LHCN-M2 (cell line): Measurements from ENCODE around the gene SENP6. TPM values are rescaled to one million over a fixed set of nuclear protein-coding genes. Genes with fewer than 3 reads are reported as not detected.
A peak's percentile ranks its signal among the peaks of the same experiment; 100 is the strongest.
"Not testable (repeated sequence)": the region's sequence is repeated elsewhere in the genome, so short reads cannot be mapped to it uniquely, and the experiment has no call there.

Source experiments
- DNase-seq: peaks from one replicate; pipeline ENCODE4 v3.0.0-alpha.2; 2012; ENCODE audit warnings: low read depth
- total RNA-seq: library from RNA; depleted of rRNA; stranded (reverse); fragments of >200 nt; gene quantifications from 2 replicates; pipeline ENCODE4 v1.2.3, GENCODE V29; 2014

The SENP6 gene
- total RNA-seq, 1 experiment from 2014 or later = 53.2 TPM

DNA sequence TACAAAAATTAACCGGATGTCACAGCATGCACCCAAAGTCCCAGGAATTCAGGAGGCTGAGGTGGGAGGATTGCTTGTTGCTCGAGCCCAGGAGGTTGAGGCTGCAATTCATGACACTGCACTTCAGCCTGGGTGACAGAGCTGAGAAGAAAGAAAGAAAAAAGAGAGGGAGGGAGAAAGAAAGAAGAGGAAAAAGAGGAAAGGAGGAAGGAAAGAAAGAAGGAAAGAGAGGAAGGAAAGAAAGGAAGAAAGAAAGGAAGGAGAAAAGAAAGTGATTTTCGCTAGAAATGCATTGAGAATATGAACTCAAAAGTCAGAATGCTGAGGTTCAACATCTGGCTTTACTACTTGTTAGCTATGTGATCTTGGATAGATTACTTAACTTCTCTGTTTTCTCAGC is 6.6 kb downstream of the SENP6 start:
- DNase-seq = no peak

DNA sequence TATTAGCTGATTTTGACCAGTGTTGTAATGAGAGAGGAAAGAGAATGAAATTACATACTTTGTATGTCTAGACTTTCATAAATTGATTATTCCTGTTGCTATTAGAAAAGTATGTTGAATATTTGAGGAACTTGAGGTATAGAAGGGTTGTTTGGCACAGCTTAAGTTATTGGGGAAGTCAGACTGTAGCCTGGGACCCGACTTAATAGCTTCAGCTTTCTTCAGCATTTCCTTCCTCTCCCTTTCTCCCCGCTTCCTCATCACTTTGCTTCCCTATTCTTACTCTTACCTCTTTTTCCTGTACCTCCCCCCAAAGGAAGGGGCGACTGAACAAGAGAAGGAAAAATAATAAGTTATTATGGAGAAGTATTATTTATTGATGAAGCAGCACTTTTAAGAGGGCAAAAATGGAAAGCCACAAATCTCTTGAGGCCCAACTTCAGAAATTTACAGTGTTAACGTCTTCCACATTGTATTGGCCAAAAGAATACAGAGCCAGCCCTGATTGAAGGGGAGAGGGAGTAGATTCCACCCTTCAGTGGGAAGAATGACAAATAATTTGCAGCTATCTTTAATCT is 7.4 kb downstream of the SENP6 start:
- no peak for DNase-seq

DNA sequence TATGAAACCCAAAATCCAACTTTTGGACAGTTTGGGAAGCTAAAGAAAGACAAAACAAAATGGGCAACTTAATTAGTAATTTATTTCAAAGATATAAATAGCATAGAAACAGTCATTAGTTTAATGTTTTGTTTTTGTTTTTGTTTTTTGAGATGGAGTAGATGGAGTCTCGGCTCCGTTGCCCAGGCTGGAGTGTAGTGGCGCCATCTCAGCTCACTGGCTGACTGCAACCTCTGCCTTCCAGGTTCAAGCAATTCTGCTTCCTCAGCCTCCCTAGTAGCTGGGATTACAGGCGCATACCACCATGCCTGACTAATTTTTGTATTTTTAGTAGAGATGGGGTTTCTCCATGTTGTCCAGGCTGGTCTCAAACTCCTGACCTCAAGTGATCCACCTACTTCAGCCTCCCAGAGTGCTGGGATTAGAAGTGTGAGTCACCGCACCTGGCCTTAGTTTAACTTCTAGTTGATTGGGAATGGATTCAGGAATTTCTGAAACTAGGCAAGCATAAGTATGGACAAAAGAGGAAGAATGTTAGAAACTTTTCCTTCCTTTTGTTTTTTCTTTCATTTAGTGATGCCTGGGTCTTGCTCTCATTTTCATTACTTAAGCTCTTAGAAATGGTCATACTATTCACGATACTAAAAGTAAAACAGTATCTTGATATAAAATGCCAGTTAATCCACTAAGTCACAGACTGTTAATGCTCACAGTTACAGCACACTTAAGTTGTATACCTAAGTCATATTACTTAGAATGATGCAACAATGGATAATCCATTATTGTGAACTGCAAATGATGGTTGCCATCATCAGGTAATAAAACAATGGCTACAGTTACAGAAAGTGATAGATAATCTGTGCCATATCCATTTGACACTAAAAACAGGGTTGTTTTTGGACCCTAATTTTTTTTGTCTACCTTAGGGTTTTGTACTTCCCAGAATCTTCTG is 8.2 kb downstream of the SENP6 start:
- peak; percentile 50 for DNase-seq

DNA sequence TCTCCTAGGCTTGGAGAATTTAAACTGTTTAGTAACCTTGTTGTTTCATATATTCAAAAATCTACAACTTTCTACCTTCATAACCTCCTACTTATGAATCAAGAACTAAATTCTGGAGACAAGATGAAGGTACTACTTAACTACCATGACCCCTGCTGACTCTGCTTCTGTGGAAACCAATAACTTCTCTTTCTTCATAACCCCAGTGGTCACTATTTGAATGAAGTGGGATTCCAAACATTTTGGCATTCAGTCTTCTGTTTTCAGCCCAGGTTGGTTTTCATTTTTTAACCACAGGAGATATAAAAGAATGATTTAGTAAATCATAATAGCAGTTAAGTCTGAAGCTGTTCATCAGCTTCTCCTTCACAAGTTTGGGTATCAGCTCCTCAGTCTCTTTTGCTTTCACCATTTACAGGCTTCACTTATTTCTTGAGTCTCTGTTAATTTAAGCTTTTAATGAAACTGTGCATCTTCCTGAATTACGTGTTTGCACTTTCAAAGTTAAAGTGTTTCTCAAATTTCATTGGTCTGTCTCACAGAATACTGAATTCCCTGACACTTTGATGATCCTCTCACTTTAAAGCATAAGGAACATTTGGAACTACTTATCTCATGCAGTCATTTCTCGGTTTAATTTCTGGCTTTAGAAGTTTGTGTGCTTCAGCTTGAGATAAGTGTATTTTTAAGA is 9.5 kb downstream of the SENP6 start:
- no peak for DNase-seq

DNA sequence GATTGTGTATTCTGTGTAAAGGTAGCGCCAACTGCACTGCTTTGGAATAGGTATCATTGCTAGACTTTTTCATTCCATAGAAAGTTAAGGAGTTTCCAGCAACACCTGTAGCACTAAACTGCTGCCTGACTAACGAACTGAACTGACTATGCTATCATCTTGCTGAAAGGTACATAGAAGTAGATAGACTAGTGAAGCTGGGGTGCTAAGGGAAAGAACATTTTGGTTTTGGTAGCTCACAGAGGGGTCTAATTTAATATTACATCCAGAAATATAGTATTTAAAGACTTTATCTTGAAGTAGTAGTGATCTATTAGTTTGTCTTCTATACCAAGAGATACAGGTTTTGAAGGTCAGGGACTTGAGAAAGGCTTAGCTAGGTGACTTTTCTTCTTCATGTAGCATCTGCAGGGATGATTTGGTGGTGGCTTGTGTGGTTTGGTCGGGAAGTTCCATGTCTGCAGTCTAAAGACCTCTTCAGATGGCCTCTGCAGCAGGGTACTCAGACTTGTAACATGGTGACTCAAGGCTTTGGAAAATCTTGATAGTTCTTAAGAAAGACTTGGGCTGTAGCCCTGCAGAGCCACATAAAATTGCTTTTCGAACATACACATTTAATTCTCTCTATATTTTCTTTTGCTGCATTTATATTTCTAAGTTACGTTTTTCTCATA is 10.2 kb downstream of the SENP6 start:
- no peak for DNase-seq

DNA sequence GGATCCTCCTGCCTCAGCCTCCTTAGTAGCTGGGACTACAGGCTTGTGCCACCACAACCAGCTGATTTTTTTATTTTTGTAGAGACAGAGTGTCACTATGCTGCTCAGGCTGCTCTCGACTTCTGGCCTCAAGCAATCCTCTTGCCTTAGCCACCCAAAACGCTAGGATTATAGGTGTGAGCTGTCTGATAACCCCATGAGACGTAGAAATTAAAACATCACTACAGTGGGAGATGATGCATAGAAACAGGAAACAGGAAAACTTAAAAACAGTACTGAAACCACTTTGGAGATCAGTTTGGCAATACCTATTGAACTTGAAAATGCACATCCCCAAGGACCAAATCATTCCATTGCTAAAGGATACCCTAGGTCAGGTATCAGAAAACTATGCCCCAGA is 10.8 kb downstream of the SENP6 start:
- no peak for DNase-seq

DNA sequence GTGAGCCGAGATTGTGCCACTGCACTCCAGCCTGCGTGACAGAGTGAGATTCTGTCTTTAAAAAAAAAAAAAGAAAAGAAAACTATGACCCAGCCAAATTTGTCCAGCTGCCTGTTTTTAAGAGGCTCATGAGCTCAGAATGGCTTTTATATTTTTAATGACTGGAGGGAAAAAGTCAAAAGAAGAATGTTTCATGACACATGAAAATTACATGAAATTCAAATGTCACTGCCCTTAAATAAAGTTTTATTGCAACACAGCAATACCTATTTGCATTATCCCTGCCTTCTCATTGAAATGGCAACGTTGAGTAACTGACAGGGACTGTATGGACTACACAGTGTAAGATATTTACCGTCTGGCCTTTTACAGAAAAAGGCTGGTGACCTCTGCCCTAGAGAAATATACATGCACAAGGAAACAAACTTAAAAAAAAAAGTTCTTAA is 11.4 kb downstream of the SENP6 start:
- DNase-seq = no peak

DNA sequence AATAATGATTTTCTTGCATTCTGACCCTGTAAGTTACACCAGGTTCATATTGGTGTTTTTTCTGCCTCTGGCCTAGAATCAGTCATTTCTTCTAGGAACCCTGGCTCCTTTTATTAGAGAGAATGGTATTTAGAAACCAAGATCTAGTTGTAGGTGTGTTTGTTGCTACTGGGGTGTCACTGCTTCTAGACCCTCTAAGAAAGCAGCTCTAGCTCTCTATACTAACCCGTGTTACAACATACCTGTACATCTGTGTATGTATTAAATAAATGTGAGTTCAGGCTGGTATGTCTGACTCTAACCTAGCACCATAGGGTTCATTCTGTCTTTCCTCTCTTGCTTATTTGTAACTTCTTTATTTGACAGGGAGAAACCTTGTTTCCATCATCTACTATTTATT is 16.8 kb downstream of the SENP6 start:
- DNase-seq = no peak

DNA sequence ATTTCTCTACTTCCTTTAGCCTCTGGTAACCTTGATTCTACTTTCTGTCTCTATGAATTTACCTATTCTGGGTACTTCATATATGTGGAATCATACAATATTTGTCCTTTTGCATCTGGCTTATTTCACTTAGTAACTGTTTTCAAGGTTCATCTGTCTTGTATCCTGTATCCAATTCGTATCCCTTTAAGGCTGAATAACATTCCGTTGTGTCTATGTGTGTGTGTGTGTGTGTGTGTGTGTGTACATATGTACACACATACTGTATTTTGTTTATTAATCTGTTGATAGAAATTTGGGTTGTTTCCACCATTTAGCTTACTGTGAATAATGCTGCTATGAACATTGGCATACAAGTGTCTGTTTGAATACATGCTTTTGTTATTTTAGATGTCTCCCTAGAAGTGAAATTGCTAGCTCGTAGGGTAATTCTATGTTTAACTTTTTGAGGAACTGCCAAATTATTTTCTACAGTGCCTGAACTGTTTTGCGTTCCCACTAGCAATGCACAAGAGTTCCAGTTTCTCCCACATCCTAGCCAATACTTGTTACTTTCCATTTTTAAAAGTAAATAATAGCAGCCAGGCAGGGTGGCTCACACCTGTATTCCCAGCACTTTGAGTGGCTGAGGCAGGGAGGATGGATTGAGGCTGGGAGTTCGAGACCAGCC is 17.7 kb downstream of the SENP6 start:
- no peak for DNase-seq

DNA sequence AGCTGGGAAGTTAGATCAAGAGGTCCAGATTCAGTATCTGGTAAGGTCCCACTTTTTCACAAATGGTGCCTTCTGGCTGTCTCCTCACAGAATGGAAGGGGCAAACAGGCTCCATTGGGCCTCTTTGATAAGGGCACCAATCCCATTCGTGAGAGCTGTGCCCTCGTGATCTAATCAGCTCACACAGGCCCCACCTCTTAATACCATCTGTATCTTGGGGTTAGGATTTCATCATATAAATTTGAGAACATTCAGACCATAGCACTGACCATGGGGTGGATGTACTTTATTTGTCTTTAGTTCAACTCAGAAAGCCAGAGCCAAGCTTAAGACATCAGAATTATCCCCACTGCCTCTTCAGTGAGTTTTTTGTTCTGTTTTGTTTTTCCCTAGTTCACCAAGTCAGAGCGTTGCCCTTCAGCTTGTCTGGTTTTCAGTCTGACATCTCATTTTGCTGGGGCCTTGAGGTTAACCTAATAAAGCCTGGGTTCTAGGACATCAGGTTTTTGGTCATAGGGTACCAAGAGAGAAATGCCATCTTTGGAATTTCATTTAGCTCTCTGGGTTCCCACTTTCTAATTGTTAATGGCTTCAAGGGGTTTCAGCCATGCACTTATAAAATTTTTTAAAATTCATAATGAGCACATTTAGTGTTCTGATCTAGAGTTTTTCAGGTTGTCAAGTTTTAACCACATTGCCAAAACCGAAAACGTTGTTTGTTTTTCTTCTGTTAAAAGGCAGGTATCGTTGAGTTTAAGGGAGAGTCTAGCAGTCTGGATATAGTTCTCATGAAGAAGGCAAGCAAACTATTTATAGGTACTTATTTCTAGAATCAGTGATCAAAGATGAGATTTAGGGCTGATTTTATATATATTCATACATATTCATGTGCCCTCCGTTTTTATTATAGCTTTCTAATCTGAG is 19.0 kb downstream of the SENP6 start:
- DNase-seq = no peak

DNA sequence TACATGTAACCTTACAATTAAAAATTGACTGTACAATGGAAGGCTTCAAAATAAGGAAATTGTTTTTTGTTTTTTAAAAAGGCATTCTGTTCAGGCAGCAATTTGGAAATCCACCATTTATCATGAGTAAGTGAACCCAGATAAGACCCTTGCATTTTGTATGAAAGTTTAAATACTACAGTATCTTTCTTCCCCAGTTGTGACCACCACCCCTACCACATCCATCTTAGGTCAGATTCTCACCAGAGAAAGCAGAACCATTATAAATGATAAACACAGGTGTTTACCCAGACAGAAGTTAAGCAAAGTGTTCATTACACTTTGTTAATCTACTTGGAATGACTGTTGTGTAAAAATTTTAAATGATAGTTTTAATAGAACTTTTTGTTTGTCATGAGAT is 20.2 kb downstream of the SENP6 start:
- no peak for DNase-seq

DNA sequence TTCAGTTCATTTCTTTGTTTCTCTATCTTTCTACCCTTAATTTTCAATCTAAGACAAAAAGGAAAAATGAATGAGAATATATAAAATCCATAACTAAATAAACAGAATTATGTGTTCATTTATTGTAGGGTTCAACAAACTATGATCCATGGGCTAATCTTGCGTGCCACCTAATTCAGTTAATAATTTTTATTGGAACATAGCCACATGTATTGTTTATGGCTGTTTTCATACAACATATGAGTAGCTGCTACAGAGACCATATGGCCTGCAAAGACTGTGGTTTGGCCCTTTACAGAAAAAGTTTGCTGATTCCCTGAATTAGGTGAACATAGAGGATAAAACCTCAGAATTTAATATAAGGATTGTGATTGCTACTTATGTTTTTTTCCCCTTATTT is 21.8 kb downstream of the SENP6 start:
- DNase-seq = no peak

DNA sequence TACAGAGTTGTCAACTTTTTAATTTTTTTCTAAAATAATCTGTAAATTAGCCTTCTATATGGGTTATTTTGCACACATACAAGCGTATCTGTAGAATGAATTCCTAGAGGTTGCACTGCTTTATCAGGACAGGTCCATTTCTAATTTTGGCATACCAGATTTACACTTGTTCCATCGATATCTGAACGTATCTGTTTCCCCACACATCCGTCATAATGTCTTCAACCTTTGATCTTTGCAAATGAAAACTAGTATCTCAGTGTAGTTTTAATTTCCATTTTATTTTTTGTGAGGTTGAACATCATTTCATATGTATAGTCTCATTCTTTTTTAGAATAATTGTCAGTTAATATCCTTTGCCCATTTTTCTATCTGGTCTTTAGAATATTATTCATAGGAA is 22.7 kb downstream of the SENP6 start:
- DNase-seq = no peak

DNA sequence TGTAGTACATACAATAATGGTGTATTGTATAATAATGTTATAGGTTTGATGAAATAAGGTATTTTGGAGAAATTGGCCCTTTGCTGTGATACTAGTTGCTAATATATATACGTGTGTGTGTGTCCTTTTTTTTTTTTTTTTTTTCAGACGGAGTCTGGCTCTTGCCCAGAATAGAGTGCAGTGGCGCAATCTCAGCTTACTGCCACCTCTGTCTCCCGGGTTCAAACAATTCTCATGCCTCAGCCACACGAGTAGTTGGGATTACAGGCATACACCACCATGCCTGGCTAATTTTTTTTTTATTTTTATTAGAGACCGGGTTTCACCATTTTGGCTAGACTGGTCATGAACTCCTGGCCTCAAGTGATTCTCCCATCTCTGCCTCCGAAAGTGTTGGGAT is 23.3 kb downstream of the SENP6 start:
- no peak for DNase-seq

DNA sequence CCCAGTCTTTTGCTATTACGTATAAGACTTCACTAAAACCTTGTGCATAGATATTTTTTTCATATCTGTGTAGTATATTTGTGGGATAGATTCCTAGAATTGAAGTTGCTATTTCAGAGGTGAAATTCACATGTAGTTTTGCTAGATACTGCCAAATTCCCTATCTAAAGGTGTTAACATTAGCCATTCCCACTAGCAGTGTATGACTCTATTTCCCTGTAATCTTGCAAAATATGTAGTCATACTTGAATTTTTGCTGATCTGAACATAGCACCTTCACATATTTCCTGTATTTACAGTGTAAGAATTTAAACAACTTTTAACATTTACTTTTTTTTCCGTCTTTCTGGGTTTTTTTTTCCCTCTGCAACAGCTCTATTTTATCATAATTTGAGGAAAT is 24.9 kb downstream of the SENP6 start:
- DNase-seq = no peak

DNA sequence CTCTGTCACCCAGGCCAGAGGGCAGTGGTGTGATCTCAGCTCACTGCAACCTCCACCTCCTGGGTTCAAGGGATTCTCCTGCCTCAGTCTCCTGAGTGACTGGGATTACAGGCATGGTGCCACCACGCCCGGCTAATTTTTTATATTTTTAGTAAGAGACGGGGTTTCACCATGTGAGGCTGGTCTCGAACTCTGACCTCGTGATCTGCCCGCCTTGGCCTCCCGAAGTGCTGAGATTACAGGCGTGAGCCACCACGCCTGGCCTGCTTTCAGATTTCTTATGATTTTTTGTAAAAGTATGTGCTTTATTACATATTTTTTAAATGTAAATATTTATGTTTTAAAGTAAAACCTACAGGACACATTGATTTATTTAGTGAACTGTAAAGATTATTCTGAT is 26.0 kb downstream of the SENP6 start:
- DNase-seq = not testable (repeated sequence)

DNA sequence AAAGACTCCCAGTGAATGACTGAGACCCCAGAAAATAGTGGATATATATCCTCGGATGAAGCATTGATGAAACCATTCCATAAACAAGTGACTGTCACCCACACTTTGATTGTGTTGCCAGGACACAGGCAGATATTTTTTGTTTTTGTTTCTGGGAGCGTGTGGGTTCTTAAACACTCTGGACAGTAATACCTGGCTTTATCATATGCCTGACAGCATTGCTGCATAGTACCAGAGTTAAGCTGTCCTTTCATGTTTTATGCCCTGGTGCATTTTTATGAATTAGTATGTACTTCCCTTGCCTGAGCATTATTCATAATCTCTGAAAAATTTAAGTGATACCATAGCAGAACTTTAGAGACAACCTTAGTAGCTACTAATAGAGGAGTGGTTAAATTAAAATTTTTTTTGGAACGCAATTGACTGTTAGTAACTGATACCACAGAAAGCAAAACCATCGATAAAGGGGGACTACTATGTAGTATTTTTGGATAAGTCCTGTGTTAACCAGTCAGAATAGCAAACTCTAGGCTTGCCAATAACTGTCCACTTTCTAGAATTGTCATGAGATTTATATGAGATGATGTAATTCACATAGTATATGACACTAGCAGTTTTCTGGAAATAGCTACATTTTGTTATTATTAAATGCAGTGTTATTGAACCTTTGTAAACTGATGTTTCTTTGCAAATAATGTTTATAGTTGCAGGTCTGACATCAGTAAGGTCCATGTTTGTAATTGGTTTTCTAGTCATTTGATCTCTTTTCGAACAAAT is 30.4 kb downstream of the SENP6 start:
- no peak for DNase-seq

DNA sequence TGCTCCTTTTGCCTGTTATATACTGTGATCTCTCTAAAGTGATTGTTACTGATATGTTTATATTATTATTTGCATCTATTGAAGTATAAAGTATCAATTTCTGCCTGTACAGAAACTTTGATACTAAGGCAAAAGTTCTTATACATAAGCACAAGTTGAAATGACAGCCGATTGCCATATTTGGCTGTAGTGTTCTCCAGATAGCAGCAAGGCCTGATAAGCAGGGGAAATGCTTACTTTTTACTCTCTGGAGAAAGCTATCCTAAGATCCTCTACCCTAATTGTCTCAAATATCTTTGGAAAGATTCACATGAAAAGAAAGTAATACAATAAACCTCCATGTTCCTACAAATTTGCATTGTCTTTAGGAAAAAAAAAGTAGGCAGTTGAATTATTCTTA is 31.4 kb downstream of the SENP6 start:
- no peak for DNase-seq

DNA sequence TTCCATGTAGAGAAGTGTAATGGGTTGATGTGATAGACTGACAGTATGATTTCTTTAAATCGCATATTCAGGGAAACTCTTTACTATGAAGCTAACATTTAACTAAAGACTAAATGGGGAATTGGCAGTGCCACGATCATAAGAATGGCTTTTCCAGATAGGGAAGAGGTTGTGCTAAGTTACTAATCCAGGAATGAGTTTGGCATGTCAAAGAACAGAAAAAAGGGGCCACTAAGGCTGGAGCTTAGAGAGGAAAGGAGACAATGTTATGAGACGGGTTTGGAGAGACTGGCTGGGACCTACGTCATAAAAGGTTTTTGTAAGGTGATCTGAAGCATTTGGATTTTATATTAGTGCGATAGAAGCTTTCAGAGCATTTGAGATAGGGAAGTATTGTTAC is 40.6 kb downstream of the SENP6 start:
- DNase-seq = no peak

DNA sequence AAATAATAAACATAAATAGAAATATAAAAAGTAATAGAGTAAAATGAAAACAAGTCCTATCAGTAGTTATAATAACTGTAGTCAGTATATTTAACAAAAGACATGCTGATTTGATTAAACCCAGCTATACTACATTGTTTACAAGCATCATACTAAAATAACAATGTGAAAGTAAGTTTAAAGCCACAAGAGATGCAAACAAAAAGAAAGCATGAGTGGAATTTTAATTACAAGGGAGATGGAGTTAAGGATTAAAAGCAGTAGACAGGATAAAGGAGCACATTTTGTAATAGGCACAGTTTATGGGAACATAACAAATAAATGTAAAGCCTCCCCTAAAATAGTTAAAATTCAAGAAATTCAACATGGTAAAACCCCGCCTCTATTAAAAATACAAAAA is 41.5 kb downstream of the SENP6 start:
- DNase-seq = no peak
